ENCODE measurements around the gene DAGLA. TPM values are rescaled to one million over a fixed set of nuclear protein-coding genes. Genes with fewer than 3 reads are reported as not detected.
A peak's percentile ranks its signal among the peaks of the same experiment; 100 is the strongest.

Gene DAGLA
- total RNA-seq, 1 experiment from 2014 or later, result 10.9 TPM

DNA sequence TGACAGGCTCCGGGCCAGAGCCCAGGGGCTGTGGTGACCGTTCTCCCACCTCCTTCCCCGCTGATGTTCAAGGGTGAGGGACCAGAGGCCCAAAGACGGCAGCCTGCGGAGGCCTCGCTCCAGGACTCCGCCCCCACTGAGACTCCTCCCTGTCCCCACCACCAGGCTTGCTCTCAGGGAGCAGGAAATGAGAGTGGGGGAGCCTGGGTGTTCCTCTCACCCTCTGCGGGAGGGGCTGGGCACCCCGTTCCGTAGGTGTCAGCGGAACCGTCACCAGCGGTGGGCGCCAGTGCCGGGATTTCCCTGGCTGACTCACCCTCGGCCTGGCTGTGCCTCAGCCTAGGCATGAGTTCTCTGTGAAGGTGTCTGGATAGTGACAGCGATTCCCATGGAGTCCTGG is 15.7 kb downstream of the DAGLA start:
- no peaks in the 10 kb centered on the region for H3K36me3 ChIP-seq (ENCODE audit: insufficient read depth, low read length, poor library complexity, severe bottlenecking)
- TF ChIP-seq EZH2 (IDR thresholded peaks at IDR 0.05; ENCODE audit: borderline replicate concordance, low read depth, low read length, poor library complexity, severe bottlenecking), result no peak
- TF ChIP-seq, protein P1, sequence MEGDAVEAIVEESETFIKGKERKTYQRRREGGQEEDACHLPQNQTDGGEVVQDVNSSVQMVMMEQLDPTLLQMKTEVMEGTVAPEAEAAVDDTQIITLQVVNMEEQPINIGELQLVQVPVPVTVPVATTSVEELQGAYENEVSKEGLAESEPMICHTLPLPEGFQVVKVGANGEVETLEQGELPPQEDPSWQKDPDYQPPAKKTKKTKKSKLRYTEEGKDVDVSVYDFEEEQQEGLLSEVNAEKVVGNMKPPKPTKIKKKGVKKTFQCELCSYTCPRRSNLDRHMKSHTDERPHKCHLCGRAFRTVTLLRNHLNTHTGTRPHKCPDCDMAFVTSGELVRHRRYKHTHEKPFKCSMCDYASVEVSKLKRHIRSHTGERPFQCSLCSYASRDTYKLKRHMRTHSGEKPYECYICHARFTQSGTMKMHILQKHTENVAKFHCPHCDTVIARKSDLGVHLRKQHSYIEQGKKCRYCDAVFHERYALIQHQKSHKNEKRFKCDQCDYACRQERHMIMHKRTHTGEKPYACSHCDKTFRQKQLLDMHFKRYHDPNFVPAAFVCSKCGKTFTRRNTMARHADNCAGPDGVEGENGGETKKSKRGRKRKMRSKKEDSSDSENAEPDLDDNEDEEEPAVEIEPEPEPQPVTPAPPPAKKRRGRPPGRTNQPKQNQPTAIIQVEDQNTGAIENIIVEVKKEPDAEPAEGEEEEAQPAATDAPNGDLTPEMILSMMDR (conservative IDR thresholded peaks at IDR 0.05; ENCODE audit: low read depth, low read length), result no peak
- peak overlapping the region; percentile 21 for H3K4me3 ChIP-seq (ENCODE audit: low read depth, low read length, poor library complexity, severe bottlenecking)
- no peaks in the 10 kb centered on the region for H3K9me3 ChIP-seq (ENCODE audit: low read depth, low read length, poor library complexity, severe bottlenecking)
- BruUV-seq (replicated peaks), result no TSS peak
- CTCF ChIA-PET, result no interaction called here
- no peaks in the 10 kb centered on the region for H3K27me3 ChIP-seq (replicated peaks; ENCODE audit: insufficient read depth, low read depth, low read length, poor library complexity)
- intact Hi-C loops (cut with micrococcal nuclease; ENCODE audit: unreplicated experiment), result no loop called here
- POLR2A ChIA-PET (ENCODE audit: low non-redundant PET), result no interaction called here
- peak overlapping the region; percentile 56 for H3K27ac ChIP-seq (ENCODE audit: low read depth, low read length, poor library complexity, severe bottlenecking)
- H3K4me1 ChIP-seq (ENCODE audit: insufficient read depth, low read length, poor library complexity, severe bottlenecking), result peaks cover 51% of the 10 kb centered on the region
- peak; percentile 78 for DNase-seq (ENCODE audit: low spot score)

GRCh38 chr11:61696602-61697001 is 16.4 kb downstream of the DAGLA start:
- CTCF ChIA-PET, result no interaction called here

DNA sequence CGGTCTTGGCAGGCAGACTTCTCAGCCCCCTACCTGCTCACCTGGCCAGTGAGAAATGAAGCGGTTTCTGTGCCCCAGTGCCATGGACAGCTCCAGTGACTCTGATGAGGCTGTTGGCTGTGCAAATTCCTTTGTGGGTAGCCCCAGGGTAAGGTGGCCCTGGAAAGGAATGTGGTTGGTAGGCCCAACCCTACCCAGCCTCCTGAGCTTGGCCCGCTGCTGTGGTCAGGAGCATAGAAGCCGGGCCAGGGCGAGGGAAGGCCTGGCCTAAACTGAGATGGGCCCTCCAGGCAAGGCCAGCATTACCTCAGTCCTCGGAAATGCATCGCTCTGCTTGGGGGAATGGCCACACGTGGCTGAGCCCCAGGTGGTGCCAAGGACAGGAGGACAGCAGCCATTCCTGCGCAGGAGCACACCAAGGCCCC is 16.9 kb downstream of the DAGLA start:
- TF ChIP-seq EZH2 (IDR thresholded peaks at IDR 0.05; ENCODE audit: borderline replicate concordance, low read depth, low read length, poor library complexity, severe bottlenecking), result no peak
- TF ChIP-seq, protein P1 (conservative IDR thresholded peaks at IDR 0.05; ENCODE audit: low read depth, low read length), result no peak
- no peak for DNase-seq (ENCODE audit: low spot score)
- H3K4me1 ChIP-seq (ENCODE audit: insufficient read depth, low read length, poor library complexity, severe bottlenecking), result peaks cover 44% of the 10 kb centered on the region
- CTCF ChIA-PET, result no interaction called here
- no peaks in the 10 kb centered on the region for H3K36me3 ChIP-seq (ENCODE audit: insufficient read depth, low read length, poor library complexity, severe bottlenecking)
- intact Hi-C loops (cut with micrococcal nuclease; ENCODE audit: unreplicated experiment), result no loop called here
- POLR2A ChIA-PET (ENCODE audit: low non-redundant PET), result no interaction called here
- peak overlapping the region; percentile 23 for H3K27ac ChIP-seq (ENCODE audit: low read depth, low read length, poor library complexity, severe bottlenecking)
- BruUV-seq (replicated peaks), result no TSS peak
- H3K9me3 ChIP-seq (ENCODE audit: low read depth, low read length, poor library complexity, severe bottlenecking), result no peaks in the 10 kb centered on the region
- no peaks in the 10 kb centered on the region for H3K27me3 ChIP-seq (replicated peaks; ENCODE audit: insufficient read depth, low read depth, low read length, poor library complexity)
- no peak overlapping the region for H3K4me3 ChIP-seq (ENCODE audit: low read depth, low read length, poor library complexity, severe bottlenecking)

More at GRCh38 chr11:61696602-61697001, 16.4 kb downstream of the DAGLA start:
- H3K27ac ChIP-seq (ENCODE audit: low read depth, low read length, poor library complexity, severe bottlenecking), result peak overlapping the region; percentile 23
- POLR2A ChIA-PET (ENCODE audit: low non-redundant PET), result no interaction called here
- no peaks in the 10 kb centered on the region for H3K27me3 ChIP-seq (replicated peaks; ENCODE audit: insufficient read depth, low read depth, low read length, poor library complexity)
- intact Hi-C loops (cut with micrococcal nuclease; ENCODE audit: unreplicated experiment), result no loop called here
- no peak overlapping the region for H3K4me3 ChIP-seq (ENCODE audit: low read depth, low read length, poor library complexity, severe bottlenecking)
- DNase-seq (ENCODE audit: low spot score), result no peak
- H3K36me3 ChIP-seq (ENCODE audit: insufficient read depth, low read length, poor library complexity, severe bottlenecking), result no peaks in the 10 kb centered on the region
- no TSS peak for BruUV-seq (replicated peaks)
- peaks cover 44% of the 10 kb centered on the region for H3K4me1 ChIP-seq (ENCODE audit: insufficient read depth, low read length, poor library complexity, severe bottlenecking)
- no peaks in the 10 kb centered on the region for H3K9me3 ChIP-seq (ENCODE audit: low read depth, low read length, poor library complexity, severe bottlenecking)
- TF ChIP-seq, protein P1 (conservative IDR thresholded peaks at IDR 0.05; ENCODE audit: low read depth, low read length), result no peak
- TF ChIP-seq EZH2 (IDR thresholded peaks at IDR 0.05; ENCODE audit: borderline replicate concordance, low read depth, low read length, poor library complexity, severe bottlenecking), result no peak
